NT2/D1 (cell line): ENCODE measurements around the gene PCNT.

Experiments used
- DNase-seq: peaks from one replicate; pipeline ENCODE4 v3.0.0-alpha.2; 2011; ENCODE audit warnings: low read depth, low spot score
- H3K27me3 ChIP-seq: 2 replicates; pipeline ENCODE4 v1.6.0; 2011; ENCODE audit warnings: mild to moderate bottlenecking; ENCODE audit not compliant: insufficient read length, insufficient read depth
- H3K36me3 ChIP-seq: 2 replicates; pipeline ENCODE4 v1.6.1; 2011; ENCODE audit warnings: mild to moderate bottlenecking, low read length, mixed read lengths; ENCODE audit not compliant: insufficient read depth, insufficient read length
- H3K4me1 ChIP-seq: 2 replicates; pipeline ENCODE4 v1.5.1; 2011; ENCODE audit not compliant: insufficient read depth, insufficient read length
- H3K4me3 ChIP-seq: 2 replicates; pipeline ENCODE4 v1.5.1; 2011; ENCODE audit warnings: low read depth; ENCODE audit not compliant: insufficient read length
- H3K9ac ChIP-seq: 2 replicates; pipeline ENCODE4 v1.6.0; 2011; ENCODE audit warnings: low read depth; ENCODE audit not compliant: insufficient read length
- H3K9me3 ChIP-seq: 2 replicates; pipeline ENCODE4 v1.5.1; 2011; ENCODE audit warnings: mild to moderate bottlenecking, low read length; ENCODE audit not compliant: insufficient read depth
- SUZ12 ChIP-seq: IDR thresholded peaks from 2 replicates; pipeline ENCODE4 v1.6.1; 2011; ENCODE audit not compliant: insufficient read length, insufficient read depth; ENCODE audit errors: extremely low read depth
- YY1 ChIP-seq: IDR thresholded peaks from 2 replicates; pipeline ENCODE4 v1.6.1; 2011; ENCODE audit not compliant: insufficient read length, insufficient read depth
- ZNF274 ChIP-seq: IDR thresholded peaks from 2 replicates; pipeline ENCODE4 v1.6.1; 2011; ENCODE audit warnings: mild to moderate bottlenecking, low read depth, low read length

The PCNT gene

GRCh38 chr21:46295996-46296752 lies 27.8 kb upstream of the PCNT start:
- Histone ChIP-seq H3K27me3 (no peaks in the 10 kb centered on the region), H3K4me3 (no peak overlapping the region), H3K36me3 (peaks cover 33% of the 10 kb centered on the region), H3K4me1 (peaks cover 8% of the 10 kb centered on the region), H3K9ac (peak overlapping the region; percentile 45), H3K9me3 (peaks cover 6% of the 10 kb centered on the region; the same call in 1 of the 2 replicates)
- no peak for DNase-seq
- TF ChIP-seq YY1, result no peak
- TF ChIP-seq SUZ12, result no peak
- TF ChIP-seq ZNF274, result no peak

DNA sequence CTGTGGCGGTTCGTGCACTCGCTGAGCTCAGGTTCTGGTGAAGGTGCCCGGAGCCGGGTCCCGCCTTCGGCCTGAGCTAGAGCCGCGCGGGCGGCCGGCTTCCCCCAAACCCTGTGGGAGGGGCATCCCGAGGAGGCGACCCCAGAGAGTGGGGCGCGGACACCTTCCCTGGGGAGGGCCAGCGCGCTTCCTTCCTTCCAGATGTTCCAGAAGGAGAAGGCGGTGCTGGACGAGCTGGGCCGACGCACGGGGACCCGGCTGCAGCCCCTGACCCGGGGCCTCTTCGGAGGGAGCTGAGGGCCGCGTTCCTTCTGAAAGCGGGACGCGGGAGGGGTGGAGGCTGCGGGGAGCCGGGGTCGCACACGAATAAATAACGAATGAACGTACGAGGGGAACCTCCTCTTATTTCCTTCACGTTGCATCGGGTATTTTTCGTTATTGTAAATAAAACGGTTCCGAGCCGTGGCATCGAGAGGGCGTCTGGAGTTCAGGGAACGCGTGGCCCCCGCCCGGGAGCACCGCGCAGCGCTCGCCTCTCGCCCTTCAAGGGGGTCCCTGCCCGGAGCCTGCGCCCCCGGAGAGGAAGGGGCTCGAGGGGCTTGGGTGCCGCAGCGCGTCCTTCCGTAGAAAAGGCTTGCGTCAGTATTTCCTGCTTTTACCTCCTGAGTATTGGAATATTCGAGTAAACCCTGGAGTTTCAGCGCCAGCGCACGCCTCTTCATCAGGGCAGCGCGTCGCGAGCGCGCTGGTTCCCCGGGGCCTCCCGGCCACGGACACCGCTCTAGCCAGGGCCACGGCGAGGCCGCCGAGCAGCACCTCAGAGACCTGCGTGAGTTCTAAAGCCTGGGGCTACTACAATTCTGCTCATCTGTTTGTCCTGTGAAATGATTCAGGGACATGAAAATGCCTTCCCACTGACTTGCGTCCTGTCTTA lies 26.4 kb upstream of the PCNT start:
- Histone ChIP-seq H3K4me3 (peak overlapping the region; percentile 12), H3K9me3 (no peaks in the 10 kb centered on the region), H3K27me3 (no peaks in the 10 kb centered on the region), H3K4me1 (peaks cover 8% of the 10 kb centered on the region), H3K36me3 (peaks cover 34% of the 10 kb centered on the region), H3K9ac (peak overlapping the region; percentile 22)
- no peak for DNase-seq
- TF ChIP-seq ZNF274, result no peak
- no peak for TF ChIP-seq SUZ12
- no peak for TF ChIP-seq YY1

DNA sequence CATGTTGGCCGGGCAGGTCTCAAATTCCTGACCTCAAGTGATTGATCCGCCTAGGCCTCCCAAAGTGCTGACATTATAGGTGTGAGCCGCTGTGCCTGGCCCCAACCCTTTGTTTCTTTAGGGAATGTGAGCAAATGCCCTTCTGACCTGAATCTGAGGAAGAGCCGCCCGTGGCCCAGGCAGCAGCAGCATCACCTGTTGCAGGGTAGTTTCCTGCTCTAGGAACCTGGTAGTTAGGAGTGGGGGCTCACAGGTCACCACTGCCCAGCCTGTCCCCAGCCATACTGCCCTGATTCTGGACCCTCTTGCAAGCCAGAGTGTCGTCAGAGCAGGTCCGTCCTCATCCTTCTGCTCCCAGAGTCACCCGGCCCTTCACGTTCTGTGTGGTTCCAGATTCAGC lies 24.8 kb upstream of the PCNT start:
- Histone ChIP-seq H3K27me3 (no peaks in the 10 kb centered on the region), H3K4me3 (no peak overlapping the region), H3K9me3 (no peaks in the 10 kb centered on the region), H3K4me1 (peaks cover 8% of the 10 kb centered on the region), H3K36me3 (peaks cover 36% of the 10 kb centered on the region), H3K9ac (no peak overlapping the region)
- no peak for DNase-seq
- TF ChIP-seq YY1 (no peak), ZNF274 (no peak), SUZ12 (no peak)

GRCh38 chr21:46301759-46302158 lies 22.2 kb upstream of the PCNT start:
- TF ChIP-seq SUZ12 (no peak), ZNF274 (no peak), YY1 (no peak)
- H3K27me3 ChIP-seq, result no peaks in the 10 kb centered on the region
- peaks cover 49% of the 10 kb centered on the region for H3K36me3 ChIP-seq
- DNase-seq, result no peak
- no peak overlapping the region for H3K4me3 ChIP-seq
- H3K9ac ChIP-seq, result no peak overlapping the region
- no peaks in the 10 kb centered on the region for H3K9me3 ChIP-seq
- no peaks in the 10 kb centered on the region for H3K4me1 ChIP-seq

DNA sequence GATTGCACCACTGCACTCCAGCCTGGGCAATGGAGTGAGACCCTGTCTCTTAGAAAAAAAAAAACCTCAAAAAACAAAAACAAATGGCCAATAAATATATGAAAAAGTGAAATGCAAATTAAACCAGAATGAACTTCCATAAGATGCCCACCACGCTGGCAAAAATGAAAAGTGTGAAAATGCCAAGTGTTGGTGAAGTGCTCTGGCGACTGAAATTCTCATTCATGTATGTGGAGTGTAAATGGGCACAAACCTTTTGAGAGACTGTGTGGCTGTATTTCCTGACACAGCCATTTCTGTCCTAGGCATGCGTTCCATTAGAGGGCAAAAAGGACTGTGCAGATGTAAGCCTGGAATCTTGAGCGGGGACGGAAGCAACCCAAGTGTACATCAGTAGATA lies 19.5 kb upstream of the PCNT start:
- Histone ChIP-seq H3K36me3 (peaks cover 64% of the 10 kb centered on the region), H3K27me3 (no peaks in the 10 kb centered on the region), H3K9me3 (no peaks in the 10 kb centered on the region), H3K9ac (no peak overlapping the region), H3K4me3 (no peak overlapping the region), H3K4me1 (no peaks in the 10 kb centered on the region)
- no peak for DNase-seq
- no peak for TF ChIP-seq SUZ12

DNA sequence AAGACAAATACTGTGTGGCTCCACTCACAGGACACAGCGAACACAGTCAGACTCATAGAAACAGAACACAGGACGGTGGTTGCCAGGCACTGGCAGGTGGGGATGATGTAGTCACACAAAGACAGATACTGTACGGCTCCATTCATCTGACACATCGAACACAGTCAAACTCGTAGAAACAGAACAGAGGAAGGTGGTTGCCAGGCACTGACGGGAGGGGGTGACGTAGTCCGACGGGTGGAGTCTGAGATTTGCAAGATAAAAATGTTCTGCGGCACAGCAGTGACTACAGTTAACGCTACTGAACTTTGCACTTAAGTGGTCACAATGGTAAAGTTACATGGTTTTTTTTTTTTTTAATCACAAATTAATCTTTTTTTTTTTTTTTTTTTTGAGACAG lies 19.0 kb upstream of the PCNT start:
- H3K9me3 ChIP-seq, result no peaks in the 10 kb centered on the region
- H3K4me1 ChIP-seq, result no peaks in the 10 kb centered on the region
- no peak overlapping the region for H3K9ac ChIP-seq
- TF ChIP-seq SUZ12, result no peak
- no peak for TF ChIP-seq YY1
- TF ChIP-seq ZNF274, result no peak
- no peaks in the 10 kb centered on the region for H3K27me3 ChIP-seq
- no peak for DNase-seq
- H3K4me3 ChIP-seq, result no peak overlapping the region
- H3K36me3 ChIP-seq, result peaks cover 64% of the 10 kb centered on the region

DNA sequence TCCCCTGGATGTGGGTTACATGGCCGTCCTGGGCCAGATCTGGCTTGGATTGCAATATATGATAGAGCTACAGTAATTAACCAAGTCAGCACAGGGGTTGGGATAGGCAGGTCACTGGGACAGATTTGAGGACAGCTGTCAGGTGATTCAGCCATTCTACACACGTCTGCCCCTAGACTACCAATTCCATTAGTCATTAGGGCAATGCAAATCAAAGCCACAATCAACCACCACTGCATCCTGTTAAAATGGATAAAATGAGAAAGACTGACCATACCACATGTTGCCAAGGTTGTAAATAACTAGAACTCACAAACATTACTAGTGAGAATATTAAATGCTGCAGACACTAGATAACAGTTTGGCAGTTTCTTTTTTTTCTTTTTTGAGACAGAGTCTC lies 16.3 kb upstream of the PCNT start:
- DNase-seq, result no peak

More for the DNA sequence above, 16.3 kb upstream of the PCNT start:
- H3K36me3 ChIP-seq, result peaks cover 58% of the 10 kb centered on the region
- H3K4me1 ChIP-seq, result no peaks in the 10 kb centered on the region
- H3K9me3 ChIP-seq, result no peaks in the 10 kb centered on the region
- no peak for TF ChIP-seq YY1
- TF ChIP-seq ZNF274, result no peak
- TF ChIP-seq SUZ12, result no peak
- no peak overlapping the region for H3K4me3 ChIP-seq
- H3K9ac ChIP-seq, result no peak overlapping the region
- no peaks in the 10 kb centered on the region for H3K27me3 ChIP-seq
